Keratinocyte (primary cell): ENCODE data around the gene ABLIM1.

Experiments
- CTCF ChIP-seq, 3 experiments: IDR thresholded peaks in 1 of 3; conservative IDR thresholded peaks in 1 of 3; optimal IDR thresholded peaks in 1 of 3; 2 replicates in 2 of 3; 3 replicates in 1 of 3; pipeline versions ENCODE3 to v1.5.1; 2011; ENCODE audit warnings: low read length in 3 of 3, mild to moderate bottlenecking in 3 of 3, moderate library complexity in 2 of 3, control low read depth in 1 of 3, inconsistent platforms in 1 of 3; ENCODE audit not compliant: insufficient read depth in 2 of 3; ENCODE audit errors: extremely low read depth in 1 of 3
- EZH2 ChIP-seq: IDR thresholded peaks from one replicate; pipeline ENCODE4 v1.6.1; 2012; ENCODE audit warnings: inconsistent platforms, mild to moderate bottlenecking, low read length, moderate library complexity

GRCh38 chr10:114544045-114544659, 113.9 kb downstream of the ABLIM1 start:
- no peak for TF ChIP-seq EZH2
- no peak for TF ChIP-seq CTCF (optimal IDR thresholded peaks at IDR 0.05 in 1 of 3, IDR thresholded peaks at IDR 0.05 in 1 of 3, conservative IDR thresholded peaks at IDR 0.05 in 1 of 3; ENCODE audit: extremely low read depth in 1 of 3, insufficient read depth in 2 of 3, low read length in 3 of 3)
